Measurements from ENCODE around the gene SIGLEC5.

- TF ChIP-seq EZH2 (IDR thresholded peaks at IDR 0.05; ENCODE audit: insufficient read depth, low read length) (no peak), CTCF (IDR thresholded peaks at IDR 0.05; ENCODE audit: insufficient read depth, low read depth, low read length) (no peak)
These were observed 19.6 kb downstream of the SIGLEC5 start for GRCh38 chr19:51610576-51610975.
